GM23338 (cell line): ENCODE data around the gene AHI1. TPM values are rescaled to one million over a fixed set of nuclear protein-coding genes. Genes with fewer than 3 reads are reported as not detected.
A peak's percentile ranks its signal among the peaks of the same experiment; 100 is the strongest.

Source experiments
- ATAC-seq: fragments of 200-7000 bp; cut with Tn5 transposase; 3 replicates; pipeline ENCODE4 v1.9.1; 2020
- DNase-seq: peaks from one replicate; pipeline ENCODE4 v3.0.0-alpha.2; 2015; ENCODE audit warnings: low spot score
- H2AFZ ChIP-seq: fragments of 200-600 bp; sonication (generic); 2 replicates; pipeline ENCODE4 v1.8.0; 2016; ENCODE audit warnings: antibody characterized with exemption, mild to moderate bottlenecking, moderate library complexity
- H3F3A ChIP-seq: fragments of 200-600 bp; sonication (generic); replicated peaks from 2 replicates; pipeline ENCODE4 v1.8.0; 2017; ENCODE audit warnings: antibody characterized with exemption, mixed run types, low read depth
- H3K27ac ChIP-seq: fragments of 200-600 bp; sonication (generic); 2 replicates; pipeline ENCODE4 v1.6.1; 2016; ENCODE audit warnings: low read depth
- H3K27me3 ChIP-seq: fragments of 200-600 bp; sonication (generic); 2 replicates; pipeline ENCODE4 v1.8.0; 2016; ENCODE audit warnings: mild to moderate bottlenecking, mixed run types, moderate library complexity; ENCODE audit not compliant: insufficient read depth
- H3K36me3 ChIP-seq: fragments of 200-600 bp; sonication (generic); 2 replicates; pipeline ENCODE4 v1.8.0; 2016; ENCODE audit warnings: mild to moderate bottlenecking; ENCODE audit not compliant: insufficient read depth
- H3K4me1 ChIP-seq: fragments of 200-600 bp; sonication (generic); 2 replicates; pipeline ENCODE4 v1.8.0; 2016; ENCODE audit warnings: mild to moderate bottlenecking, moderate library complexity; ENCODE audit not compliant: insufficient read depth
- H3K4me2 ChIP-seq: fragments of 200-600 bp; sonication (generic); 2 replicates; pipeline ENCODE4 v1.7.1; 2017; ENCODE audit warnings: mixed run types
- H3K4me3 ChIP-seq: fragments of 200-600 bp; sonication (generic); 2 replicates; pipeline ENCODE4 v1.6.1; 2016; ENCODE audit warnings: mixed run types
- H3K79me2 ChIP-seq: fragments of 200-600 bp; sonication (generic); replicated peaks from 2 replicates; pipeline ENCODE4 v1.8.0; 2017; ENCODE audit warnings: mild to moderate bottlenecking; ENCODE audit not compliant: insufficient read depth
- H3K9me2 ChIP-seq: fragments of 200-600 bp; sonication (generic); 2 replicates; pipeline ENCODE4 v1.8.0; 2017; ENCODE audit not compliant: insufficient read depth
- H4K20me1 ChIP-seq: fragments of 200-600 bp; sonication (generic); replicated peaks from 2 replicates; pipeline ENCODE4 v1.8.0; 2017; ENCODE audit warnings: mild to moderate bottlenecking; ENCODE audit not compliant: insufficient read depth
- H3K27ac Mint-ChIP-seq: 2 replicates; pipeline ENCODE4 v1.8.0; 2020; ENCODE audit warnings: inconsistent platforms, mild to moderate bottlenecking, moderate library complexity, mixed read lengths
- H3K27me3 Mint-ChIP-seq: 3 replicates; pipeline ENCODE4 v1.8.0; 2022; ENCODE audit warnings: low read depth, mild to moderate bottlenecking, moderate library complexity, mixed read lengths, inconsistent platforms; ENCODE audit not compliant: insufficient read depth, poor library complexity
- H3K36me3 Mint-ChIP-seq: 3 replicates; pipeline ENCODE4 v1.8.0; 2021; ENCODE audit warnings: low read depth, mild to moderate bottlenecking, inconsistent platforms, moderate library complexity, mixed read lengths
- H3K4me1 Mint-ChIP-seq: 3 replicates; pipeline ENCODE4 v1.8.0; 2020; ENCODE audit warnings: mild to moderate bottlenecking, inconsistent platforms, mixed read lengths
- H3K4me3 Mint-ChIP-seq: 3 replicates; pipeline ENCODE4 v1.8.0; 2021; ENCODE audit warnings: moderate library complexity, mild to moderate bottlenecking, inconsistent platforms, mixed read lengths
- H3K9me3 Mint-ChIP-seq: 3 replicates; pipeline ENCODE4 v1.8.0; 2020; ENCODE audit warnings: moderate library complexity, mild to moderate bottlenecking, inconsistent platforms, mixed read lengths
- CREB1 ChIP-seq: fragments of 250-450 bp; sonication (Bioruptor Pico); IDR thresholded peaks from 2 replicates; pipeline ENCODE4 v1.5.0; 2020; ENCODE audit warnings: low read depth, mild to moderate bottlenecking, moderate library complexity
- CTCF ChIP-seq, 2 experiments: fragments of 200-600 bp in 1 of 2; sonication (generic) in 1 of 2; conservative IDR thresholded peaks; 2 replicates each; pipeline versions ENCODE4 v1.5.1 to v1.6.1; 2016 to 2017; ENCODE audit warnings: antibody characterized with exemption in 2 of 2, low read depth in 2 of 2, mild to moderate bottlenecking in 2 of 2, moderate library complexity in 1 of 2
- ETS1 ChIP-seq: IDR thresholded peaks from 2 replicates; pipeline ENCODE4 v1.6.1; 2016; ENCODE audit warnings: antibody characterized with exemption
- EZH2 ChIP-seq: fragments of 200-600 bp; sonication (generic); IDR thresholded peaks from one replicate; pipeline ENCODE4 v1.8.0; 2017; ENCODE audit warnings: antibody characterized with exemption, mild to moderate bottlenecking, low read depth; ENCODE audit not compliant: unreplicated experiment
- EZH2phosphoT487 ChIP-seq: fragments of 200-600 bp; sonication (generic); IDR thresholded peaks from one replicate; pipeline ENCODE4 v1.8.1; 2018; ENCODE audit warnings: antibody characterized with exemption; ENCODE audit not compliant: unreplicated experiment
- JUNB ChIP-seq: IDR thresholded peaks from one replicate; pipeline ENCODE4 v1.6.1; 2016; ENCODE audit warnings: antibody characterized with exemption; ENCODE audit not compliant: unreplicated experiment
- NANOG ChIP-seq: IDR thresholded peaks from 2 replicates; pipeline ENCODE4 v1.6.1; 2016; ENCODE audit warnings: antibody characterized with exemption, borderline replicate concordance
- POLR2AphosphoS5 ChIP-seq: IDR thresholded peaks from 2 replicates; pipeline ENCODE4 v1.6.1; 2016; ENCODE audit warnings: antibody characterized with exemption, low read depth
- REST ChIP-seq: IDR thresholded peaks from one replicate; pipeline ENCODE4 v1.6.1; 2018; ENCODE audit warnings: antibody characterized with exemption; ENCODE audit not compliant: unreplicated experiment
- STAT1 ChIP-seq: IDR thresholded peaks from one replicate; pipeline ENCODE4 v1.6.1; 2016; ENCODE audit warnings: antibody characterized with exemption; ENCODE audit not compliant: unreplicated experiment
- ZNF114 ChIP-seq: fragments of 250-450 bp; sonication (Bioruptor Pico); IDR thresholded peaks from 2 replicates; pipeline ENCODE4 v1.5.0; 2020; ENCODE audit warnings: mild to moderate bottlenecking, moderate library complexity
- ZNF331 ChIP-seq: fragments of 250-450 bp; sonication (Bioruptor Pico); IDR thresholded peaks from 2 replicates; pipeline ENCODE4 v1.5.0; 2020; ENCODE audit warnings: low read depth, mild to moderate bottlenecking, moderate library complexity
- ZNF462 ChIP-seq: fragments of 250-450 bp; sonication (Bioruptor Pico); IDR thresholded peaks from 2 replicates; pipeline ENCODE4 v1.5.0; 2020; ENCODE audit warnings: mild to moderate bottlenecking, moderate library complexity
- polyA plus RNA-seq: library from polyadenylated mRNA; unstranded; fragments of >200 nt; fragmentation: Nextera tagmentation; extraction: Ambion mirVana; gene quantifications from 2 replicates; pipeline ENCODE4 v1.2.1, GENCODE V29; 2016
- total RNA-seq: library from RNA; depleted of rRNA; stranded (reverse); fragments of >200 nt; shearing (Covaris generic); gene quantifications from 2 replicates; pipeline ENCODE4 v1.2.3, GENCODE V29; 2014

Gene AHI1
- total and polyA plus RNA-seq, 2 experiments from 2014 or later = 19.8 to 72.9 TPM

GRCh38 chr6:135250234-135250633, 247.3 kb downstream of the AHI1 start:
- peak overlapping the region; percentile 82 for H3K27ac Mint-ChIP-seq
- H3K4me3 Mint-ChIP-seq = no peak overlapping the region
- no peak overlapping the region for H2AFZ ChIP-seq
- peaks cover 43% of the 10 kb centered on the region for H3K4me1 ChIP-seq
- H3F3A ChIP-seq = peaks cover 7% of the 10 kb centered on the region; the same call in 1 of the 2 replicates
- DNase-seq (no peak), ATAC-seq (no peak)
- H3K4me1 Mint-ChIP-seq = peaks cover 54% of the 10 kb centered on the region
- peaks cover 26% of the 10 kb centered on the region for H3K9me2 ChIP-seq
- no peaks in the 10 kb centered on the region for H3K27me3 ChIP-seq
- no peak overlapping the region; the same call in 1 of the 2 replicates for H3K4me2 ChIP-seq
- no peaks in the 10 kb centered on the region; the same call in 1 of the 3 replicates for H3K36me3 Mint-ChIP-seq
- no peak overlapping the region for H3K4me3 ChIP-seq
- peaks cover 2% of the 10 kb centered on the region for H3K27me3 Mint-ChIP-seq
- H3K79me2 ChIP-seq = no peaks in the 10 kb centered on the region
- H4K20me1 ChIP-seq = no peaks in the 10 kb centered on the region
- TF ChIP-seq NANOG (no peak), POLR2AphosphoS5 (no peak), CTCF (conservative IDR thresholded peaks at IDR 0.05; ENCODE audit: low read depth in 2 of 2) (no peak), STAT1 (no peak), EZH2 (no peak), ZNF331 (CRISPR knock-in tag) (no peak), ZNF462 (CRISPR knock-in tag) (no peak), JUNB (no peak), ETS1 (no peak), ZNF114 (CRISPR knock-in tag) (no peak), CREB1 (CRISPR knock-in tag) (no peak), EZH2phosphoT487 (no peak), REST (no peak)
- no peaks in the 10 kb centered on the region for H3K36me3 ChIP-seq
- H3K9me3 Mint-ChIP-seq = peaks cover 8% of the 10 kb centered on the region; the same call in 1 of the 3 replicates
- peak overlapping the region; percentile 68 for H3K27ac ChIP-seq
